ENCODE data around the gene TRIM71. TPM values are rescaled to one million over a fixed set of nuclear protein-coding genes. Genes with fewer than 3 reads are reported as not detected.
A peak's percentile ranks its signal among the peaks of the same experiment; 100 is the strongest.
"Not testable (repeated sequence)": the region's sequence is repeated elsewhere in the genome, so short reads cannot be mapped to it uniquely, and the experiment has no call there.

Gene TRIM71
- total and polyA plus RNA-seq, 2 of the 13 experiments (the other 11 are each of a cell fraction or from before 2014, with no cell fraction given), result 21.7 to 76.9 TPM

- TF ChIP-seq ZNF280D (CRISPR knock-in tag; IDR thresholded peaks at IDR 0.05), result 0 out of 2 replicates have a peak, but pooled peaks have one; percentile 45
- TF ChIP-seq KMT2A (CRISPR knock-in tag; IDR thresholded peaks at IDR 0.05), result peak; percentile 20; the same call in 1 of the 2 replicates
- TF ChIP-seq KAT7 (CRISPR knock-in tag; IDR thresholded peaks at IDR 0.05; ENCODE audit: borderline replicate concordance), result 0 out of 2 replicates have a peak, but pooled peaks have one; percentile 14
- TF ChIP-seq SALL1 (CRISPR knock-in tag; IDR thresholded peaks at IDR 0.05), result 0 out of 2 replicates have a peak, but pooled peaks have one; percentile 17
- not testable (repeated sequence) for TF ChIP-seq ZBTB40 (IDR thresholded peaks at IDR 0.05)
- 0 out of 2 replicates have a peak, but pooled peaks have one; percentile 17 for TF ChIP-seq ZBTB40 (CRISPR knock-in tag; IDR thresholded peaks at IDR 0.05)
Observed at GRCh38 chr3:32823641-32824184, 5.9 kb downstream of the TRIM71 start (continued).

Measured in HepG2 (cell line).